Stimulated activated CD8-positive, alpha-beta memory T cell treated with anti-CD3 and anti-CD28 coated beads, Interleukin-7, amount 100 ng/mL, for 48 hours (primary cell): Measurements from ENCODE around the gene RPL27A.

Source experiments
- DNase-seq, 2 donors: peaks; one replicate each; pipeline ENCODE4 v3.0.0-alpha.2; 2020; ENCODE audit warnings: low read depth in 1 of 2; ENCODE audit errors: extremely low read depth in 1 of 2

The RPL27A gene

DNA sequence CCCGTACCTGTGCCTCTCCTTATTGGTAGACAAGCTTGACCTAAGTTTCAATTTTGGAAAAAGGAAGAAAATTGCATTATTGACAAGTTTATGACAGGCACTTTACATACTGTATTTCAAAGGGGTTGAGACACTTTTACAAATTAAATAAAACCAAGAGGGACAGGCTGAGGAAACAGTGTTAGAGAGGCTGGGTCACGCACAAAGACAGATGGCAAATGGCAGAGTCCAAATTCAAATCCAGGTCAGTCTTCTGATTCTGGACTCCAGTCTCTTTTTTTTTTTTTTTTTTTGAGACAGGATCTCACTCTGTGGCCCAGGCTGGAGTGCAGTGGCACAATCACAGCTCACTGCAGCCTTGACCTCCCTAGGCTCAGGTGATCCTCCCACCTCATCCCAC, 10.2 kb upstream of the RPL27A start:
- no peak for DNase-seq

DNA sequence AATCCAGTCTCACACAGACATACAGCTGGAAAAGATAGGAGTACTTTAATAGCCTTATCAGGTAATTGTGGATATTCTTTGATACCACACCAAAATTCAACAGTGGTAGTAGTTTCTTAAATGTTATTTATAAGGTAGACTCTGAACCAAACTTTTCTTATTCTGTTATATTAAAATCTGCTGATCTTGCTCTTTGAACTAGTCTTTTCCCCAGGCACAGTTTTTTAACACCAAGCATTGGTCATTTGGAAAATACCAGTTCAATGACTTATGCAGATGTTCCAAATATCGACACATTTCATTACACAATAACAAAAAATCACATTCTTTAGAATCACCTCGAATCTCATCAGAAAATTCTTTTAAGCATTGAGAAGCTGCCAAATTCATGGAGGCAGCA, 7.7 kb upstream of the RPL27A start:
- no peak for DNase-seq

DNA sequence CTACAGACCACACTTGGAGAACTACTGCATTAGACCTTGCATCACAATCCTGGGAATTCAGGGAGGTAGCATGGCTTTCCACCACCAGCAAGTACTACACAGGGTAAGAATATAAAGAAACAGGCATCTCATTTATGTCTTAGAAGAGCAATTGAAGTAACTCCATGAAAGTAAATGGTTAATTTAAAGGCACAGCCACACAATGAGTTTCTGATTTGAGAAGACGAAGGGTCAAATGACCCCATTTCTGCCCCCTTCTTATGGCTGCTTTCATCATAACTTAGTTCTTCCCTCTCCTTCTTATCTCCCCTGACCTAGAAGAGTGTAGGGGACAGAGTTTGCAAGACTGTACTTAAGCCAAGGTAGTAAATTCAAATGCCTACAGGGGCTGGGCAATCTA, 6.1 kb upstream of the RPL27A start:
- no peak for DNase-seq

DNA sequence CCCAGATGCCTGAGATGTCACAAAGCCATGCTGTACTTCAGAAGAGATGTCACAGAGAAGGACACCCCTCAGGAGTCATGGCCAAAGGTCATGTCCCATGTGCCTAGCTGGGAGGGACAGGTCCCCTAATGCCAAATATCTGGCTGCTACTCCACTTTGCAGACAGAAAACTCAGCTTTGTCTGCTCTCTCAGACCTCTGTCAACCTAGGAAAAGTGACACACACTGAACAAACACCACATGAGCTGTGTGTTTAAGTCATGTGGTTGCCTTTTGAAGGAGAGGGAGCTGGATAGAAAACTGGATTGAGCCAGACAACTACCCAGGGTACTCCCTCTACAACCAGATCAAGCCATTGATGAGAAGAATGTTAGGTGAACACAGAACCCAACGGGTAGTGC, 3.6 kb upstream of the RPL27A start:
- no peak for DNase-seq

DNA sequence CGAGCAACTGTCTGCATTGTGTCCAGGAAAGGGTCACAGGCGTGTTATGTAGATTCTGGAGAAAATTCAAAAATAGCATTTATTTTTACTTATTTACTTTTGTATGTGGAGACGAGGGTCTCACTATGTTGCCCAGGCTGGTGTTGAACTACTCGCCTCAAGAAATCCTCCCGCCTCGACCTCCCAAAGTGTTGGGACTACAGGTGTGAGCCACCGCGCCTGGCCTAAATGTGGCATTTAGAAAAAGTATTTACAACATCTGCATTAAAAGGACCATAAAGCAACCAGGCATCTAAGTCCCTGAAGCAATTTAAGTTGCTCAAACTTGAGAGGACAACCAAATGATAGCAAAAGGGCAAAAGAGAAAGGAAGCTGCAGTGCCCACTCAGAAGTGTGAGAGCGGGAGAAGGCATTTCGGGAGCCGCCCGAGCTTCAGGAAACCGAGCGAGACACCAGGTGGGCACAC, 722 bp upstream of the RPL27A start:
- DNase-seq, result no peak

DNA sequence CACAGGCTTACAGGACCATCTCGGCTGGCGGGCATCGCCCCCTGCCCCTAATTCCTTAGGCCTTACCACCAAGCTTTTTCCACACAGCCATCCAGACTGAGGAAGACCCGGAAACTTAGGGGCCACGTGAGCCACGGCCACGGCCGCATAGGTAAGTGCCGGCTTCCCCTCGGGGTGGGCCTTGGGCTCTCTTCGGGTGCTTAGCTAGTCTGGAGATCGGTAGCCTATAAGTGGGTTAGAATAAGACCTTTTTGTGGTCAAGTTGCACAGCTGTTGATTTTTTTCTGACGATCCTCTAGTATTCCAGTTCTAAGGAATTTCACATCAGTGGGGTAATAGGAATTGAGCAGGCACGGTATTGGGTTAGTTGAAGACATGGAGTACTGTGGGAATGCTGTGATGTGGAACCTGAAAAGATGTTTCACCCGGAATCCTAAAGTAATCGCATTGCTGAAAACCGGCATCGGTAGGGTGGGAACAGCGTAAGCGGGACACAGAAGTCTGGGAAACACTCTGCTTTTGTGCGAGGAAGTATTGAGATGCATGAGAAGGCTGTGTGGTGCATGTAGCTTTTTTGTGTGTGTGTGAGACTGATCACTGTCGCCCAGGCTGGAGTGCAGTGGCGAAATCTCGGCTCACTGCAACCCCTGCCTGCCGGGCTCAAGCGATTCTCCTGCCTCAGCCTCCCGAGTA, 669 bp downstream of the RPL27A start:
- no peak for DNase-seq

DNA sequence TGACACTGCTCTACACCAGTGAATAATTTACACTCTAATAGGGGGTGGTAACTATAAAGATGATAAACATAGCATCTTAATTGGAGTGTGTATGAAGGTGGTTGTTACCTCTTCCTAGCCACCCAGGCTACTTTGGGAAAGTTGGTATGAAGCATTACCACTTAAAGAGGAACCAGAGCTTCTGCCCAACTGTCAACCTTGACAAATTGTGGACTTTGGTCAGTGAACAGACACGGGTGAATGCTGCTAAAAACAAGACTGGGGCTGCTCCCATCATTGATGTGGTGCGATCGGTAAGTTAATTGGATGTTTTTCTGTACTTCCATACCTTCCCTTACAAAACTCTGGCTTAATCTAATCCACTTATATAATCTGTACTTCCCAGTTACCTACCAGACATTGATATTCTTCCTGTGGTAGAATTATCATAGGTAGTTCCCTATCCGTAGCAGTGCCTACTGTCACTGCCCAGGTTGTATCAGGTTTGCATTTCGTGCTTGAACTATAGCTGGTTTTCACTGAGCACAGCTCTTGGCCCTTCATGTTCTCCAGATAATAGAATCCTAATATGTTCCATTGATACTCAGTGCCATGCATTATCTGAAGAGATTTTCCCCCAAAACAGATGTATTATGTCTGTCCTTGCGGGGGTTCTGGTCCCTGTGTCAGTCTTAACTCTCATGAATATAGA, 2.2 kb downstream of the RPL27A start:
- no peak for DNase-seq

DNA sequence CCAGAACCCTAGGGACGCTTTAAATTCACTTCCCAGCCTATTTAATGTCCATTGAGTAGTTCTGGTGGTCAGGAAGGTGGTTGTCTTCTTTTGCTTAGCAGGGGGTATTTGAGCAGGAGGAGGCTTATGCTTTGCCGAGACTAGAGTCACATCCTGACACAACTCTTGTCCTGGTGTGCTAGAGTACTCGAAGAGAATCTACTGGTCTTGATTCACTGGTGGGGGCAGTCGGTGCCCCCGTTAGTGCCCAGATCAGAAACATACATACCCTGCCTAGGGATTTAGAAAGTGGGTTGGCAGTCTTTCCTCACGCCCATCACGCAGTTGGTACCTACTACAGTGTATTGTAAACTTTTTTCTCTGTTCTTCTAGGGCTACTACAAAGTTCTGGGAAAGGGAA, 2.7 kb downstream of the RPL27A start:
- DNase-seq, result no peak

DNA sequence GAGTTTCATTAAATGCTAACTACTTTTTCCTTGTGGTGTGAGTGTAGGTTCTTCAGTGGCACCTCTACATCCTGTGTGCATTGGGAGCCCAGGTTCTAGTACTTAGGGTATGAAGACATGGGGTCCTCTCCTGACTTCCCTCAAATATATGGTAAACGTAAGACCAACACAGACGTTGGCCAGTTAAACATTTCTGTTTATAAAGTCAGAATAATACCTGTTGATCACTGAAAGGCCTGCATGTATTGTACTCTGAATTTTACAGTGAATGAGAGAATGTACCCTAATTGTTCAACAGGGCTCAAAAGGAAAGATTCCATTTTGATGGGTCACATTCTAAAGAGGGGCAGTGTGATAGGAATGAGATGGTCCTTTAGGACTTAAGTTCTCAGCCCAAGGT, 3.2 kb downstream of the RPL27A start:
- DNase-seq, result no peak

DNA sequence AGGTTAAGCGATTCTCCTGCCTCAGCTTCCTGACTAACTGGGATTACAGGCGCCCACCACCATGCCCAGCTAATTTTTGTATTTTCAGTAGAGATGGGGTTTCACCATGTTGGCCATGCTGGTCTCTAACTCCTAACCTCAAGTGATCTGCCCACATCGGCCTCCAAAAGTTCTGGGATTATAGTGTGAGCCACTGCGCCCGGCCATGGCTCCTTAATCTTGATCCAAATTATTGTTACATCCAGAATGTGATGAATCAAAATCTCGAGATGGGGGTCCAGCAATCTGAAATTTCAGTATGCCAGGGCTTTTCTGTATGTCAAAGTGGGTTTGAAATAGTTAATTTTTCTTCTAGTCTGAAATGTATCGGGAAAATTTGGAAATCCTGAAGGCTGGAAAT, 3.7 kb downstream of the RPL27A start:
- DNase-seq, result no peak

DNA sequence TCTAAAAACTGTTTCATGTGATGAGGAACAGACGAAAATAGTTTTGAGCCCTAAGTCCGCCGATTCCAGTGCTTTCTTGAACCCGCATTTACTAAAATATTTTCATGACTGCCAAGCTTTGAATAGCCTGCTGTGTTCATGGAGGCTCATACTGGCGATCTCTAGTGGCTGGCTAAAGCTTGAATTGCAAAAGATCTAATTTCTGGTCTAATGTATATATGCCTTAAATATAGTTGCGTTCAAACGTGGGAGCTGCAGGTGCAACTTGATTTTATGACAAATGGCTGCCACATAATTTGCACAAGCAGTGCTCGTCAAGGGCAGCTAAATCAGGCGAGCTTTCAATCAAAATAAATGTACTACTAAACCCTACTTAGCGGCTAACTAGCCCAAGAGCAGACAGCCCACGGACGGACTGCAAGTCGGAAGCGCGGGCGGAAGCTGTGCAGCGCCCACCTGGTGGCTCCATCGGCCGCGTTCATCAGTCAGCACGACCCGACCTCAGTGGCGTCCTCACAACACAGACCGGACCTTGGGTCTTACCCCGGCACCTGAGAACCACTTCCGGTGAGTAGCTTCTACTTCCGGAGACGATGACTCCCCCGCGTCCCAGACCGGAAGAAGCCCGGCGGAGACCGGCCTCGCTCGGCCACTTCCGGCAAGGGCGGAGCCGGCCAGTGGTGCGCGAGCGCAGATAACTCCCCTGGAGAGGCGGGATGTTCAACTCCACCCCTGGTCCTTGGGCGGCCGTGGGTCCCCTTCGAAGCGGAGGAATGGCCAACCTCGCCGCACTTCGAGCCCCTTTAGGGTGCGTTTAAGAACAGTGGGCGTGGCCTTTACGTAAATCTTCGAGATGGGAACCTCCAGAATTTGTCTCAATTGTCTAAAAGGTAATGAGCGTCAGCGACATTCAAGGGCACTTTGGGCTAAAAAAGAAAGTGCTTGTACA, 6.1 kb downstream of the RPL27A start:
- peak; percentile 86 to 88 for DNase-seq

DNA sequence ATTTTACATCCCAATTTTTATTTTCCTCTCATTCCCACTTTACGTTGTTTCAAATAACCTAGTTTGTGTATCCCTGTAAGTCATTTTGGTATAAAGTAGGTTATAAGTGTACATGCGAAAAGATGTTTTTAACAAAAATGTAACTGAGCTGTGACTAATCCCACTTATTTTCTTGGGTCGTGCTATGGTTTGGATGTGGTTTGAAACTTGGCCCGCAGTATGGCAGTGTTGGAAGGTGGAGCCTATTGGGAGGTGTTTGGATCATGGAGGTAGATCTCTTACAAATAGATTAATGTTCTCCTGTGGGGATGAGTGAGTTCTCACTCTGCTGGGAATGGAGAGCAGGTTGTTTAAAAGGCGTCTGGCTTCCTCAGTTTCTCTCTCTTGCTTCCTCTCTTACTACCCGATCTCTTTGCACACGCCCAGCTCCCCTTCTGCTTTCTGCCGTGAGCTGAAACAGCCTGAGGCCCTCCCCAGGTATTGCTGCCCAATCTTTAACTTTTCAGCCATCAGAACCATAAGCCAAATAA, 7.2 kb downstream of the RPL27A start:
- DNase-seq, result no peak

DNA sequence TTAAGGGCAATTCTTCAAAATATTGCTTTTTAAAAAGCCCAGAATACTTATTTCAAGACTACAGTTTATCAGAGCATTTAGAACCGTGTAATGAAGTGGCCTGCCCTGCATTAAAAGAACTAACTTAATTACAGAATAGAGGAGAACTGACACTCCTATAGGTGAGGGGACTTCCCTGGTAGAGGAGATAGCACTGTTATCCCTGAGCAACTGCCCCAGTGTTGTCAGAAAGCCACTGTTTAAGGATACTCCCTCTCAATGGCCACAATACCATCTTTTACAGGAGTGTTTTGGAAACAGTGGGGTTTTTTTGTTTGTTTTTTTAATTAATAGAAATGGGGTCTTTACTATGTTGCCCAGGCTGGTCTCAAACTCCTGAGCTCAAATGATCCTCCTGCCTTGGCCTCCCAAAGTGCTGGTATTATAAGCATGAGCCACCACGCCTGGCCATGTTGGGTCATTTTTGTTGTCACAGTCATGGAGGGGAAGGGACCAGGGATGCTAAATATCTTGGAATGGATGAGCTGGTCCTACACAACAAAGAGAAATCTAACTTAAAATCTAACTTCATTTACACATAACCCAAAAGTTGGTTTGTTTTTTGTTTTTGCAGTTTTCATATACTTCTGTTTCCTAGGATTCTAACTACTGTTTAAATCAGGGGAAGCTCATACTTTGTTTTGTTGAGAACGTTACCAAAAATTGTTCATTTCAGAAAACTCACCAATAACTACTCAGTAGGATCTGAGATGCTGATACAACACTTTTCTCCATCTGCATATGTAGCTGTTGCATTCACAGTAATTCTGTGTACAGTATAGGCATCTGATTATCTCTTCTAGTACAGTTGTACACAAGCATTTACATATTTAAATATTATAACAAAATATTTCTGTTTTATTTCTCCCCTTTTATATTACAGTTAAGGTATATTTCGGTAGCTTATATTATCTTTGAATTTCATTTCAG, 8.1 kb downstream of the RPL27A start:
- no peak for DNase-seq

DNA sequence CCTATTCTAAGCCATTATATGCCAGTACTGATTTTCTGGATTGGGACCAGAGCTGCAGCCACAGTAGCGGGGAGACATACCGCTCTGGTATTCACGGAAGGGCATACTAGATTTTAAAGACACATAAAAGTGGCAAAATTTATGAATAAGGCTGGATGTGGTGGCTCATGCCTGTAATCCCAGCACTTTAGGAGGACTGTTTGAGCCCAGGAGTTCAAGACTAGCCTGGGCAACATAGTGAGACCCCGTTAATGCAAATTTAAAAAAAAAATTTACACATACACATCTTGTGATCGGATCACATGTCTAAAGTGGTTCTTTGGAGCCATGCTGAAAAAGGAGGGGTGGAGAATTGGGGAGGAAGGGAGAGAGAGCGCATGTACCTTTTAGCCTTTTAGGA, 9.0 kb downstream of the RPL27A start:
- DNase-seq, result no peak

DNA sequence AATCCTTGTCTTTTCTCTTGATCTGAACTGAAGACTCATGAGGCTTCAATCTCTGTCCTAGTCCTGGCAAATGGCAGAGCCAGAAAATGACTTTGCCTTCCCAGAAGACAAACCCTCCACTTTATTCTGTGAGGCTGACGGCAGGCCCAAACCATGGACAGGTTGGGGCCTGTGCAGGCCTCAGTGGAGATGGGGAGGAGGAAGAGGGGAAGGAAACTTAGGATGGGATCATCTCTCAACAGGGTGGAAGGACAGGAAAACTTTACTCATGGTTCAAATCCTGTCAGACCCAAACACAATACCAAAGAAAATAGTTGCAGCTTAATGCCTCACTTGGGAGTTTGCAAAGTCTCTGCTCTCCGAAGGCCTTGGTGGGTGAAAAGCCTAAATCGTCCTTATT, 9.8 kb downstream of the RPL27A start:
- no peak for DNase-seq

DNA sequence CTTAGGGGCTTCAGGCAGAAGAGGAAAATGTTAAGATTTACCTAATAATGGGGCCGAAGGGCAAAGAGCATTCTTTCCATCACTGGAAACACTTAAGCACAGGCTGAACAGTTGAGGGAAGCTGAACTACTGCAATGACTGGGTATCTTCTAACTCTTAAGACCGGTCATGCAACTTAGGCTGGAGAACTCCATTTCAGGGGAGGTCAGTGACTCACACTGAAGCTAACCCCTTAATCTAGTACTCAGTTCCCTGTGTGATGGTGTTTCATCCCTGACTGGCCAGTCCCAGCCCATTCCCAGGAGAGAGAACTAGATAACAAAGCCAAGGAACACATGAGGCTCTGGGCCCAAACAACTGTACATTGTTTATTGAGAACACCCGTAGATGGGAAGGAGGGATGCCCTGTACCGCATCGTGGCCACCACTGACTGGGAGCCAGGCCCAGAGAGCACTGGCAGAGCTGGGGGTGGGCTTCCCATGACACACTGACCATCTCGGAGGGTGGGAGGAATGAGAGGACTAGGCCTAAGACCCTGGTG, 10.5 kb downstream of the RPL27A start:
- no peak for DNase-seq

DNA sequence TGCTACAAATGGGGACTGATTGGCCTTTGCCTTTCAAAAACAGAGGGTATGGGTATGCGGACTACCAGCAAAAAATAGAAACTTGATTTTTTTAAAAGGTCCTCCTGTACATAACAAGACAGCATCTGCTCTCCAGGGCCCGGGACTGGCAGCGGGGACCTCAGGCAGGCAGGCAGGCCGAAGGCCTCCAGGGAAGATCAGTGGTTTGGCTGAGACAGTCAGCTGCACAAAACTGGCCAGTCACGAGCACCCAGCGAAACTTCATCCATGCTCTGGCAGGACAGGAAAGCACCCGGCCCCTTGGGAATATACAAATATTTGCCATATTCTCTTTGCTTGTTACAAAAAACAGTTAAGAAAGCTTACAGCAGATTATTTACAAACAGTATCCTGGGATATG, 11.0 kb downstream of the RPL27A start:
- DNase-seq, result no peak

DNA sequence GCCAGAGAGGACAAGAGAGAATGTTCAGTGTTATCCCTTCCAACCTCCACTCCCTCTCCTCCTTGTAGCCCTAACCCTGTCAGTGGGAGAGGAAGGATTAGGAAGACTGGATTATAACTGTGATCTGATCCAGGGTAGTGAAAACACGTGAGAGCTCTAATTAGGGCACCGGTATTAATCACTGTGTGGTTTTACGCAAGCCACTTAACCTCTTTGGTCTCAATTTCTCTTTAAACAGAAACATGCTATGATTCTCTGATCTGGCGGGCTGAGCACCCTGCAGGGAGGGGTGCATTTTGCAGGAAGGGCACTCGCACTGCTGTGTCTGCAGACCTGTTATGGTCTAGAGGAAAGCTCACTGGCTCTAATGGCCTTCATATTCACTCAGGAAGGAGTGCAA, 11.5 kb downstream of the RPL27A start:
- no peak for DNase-seq

DNA sequence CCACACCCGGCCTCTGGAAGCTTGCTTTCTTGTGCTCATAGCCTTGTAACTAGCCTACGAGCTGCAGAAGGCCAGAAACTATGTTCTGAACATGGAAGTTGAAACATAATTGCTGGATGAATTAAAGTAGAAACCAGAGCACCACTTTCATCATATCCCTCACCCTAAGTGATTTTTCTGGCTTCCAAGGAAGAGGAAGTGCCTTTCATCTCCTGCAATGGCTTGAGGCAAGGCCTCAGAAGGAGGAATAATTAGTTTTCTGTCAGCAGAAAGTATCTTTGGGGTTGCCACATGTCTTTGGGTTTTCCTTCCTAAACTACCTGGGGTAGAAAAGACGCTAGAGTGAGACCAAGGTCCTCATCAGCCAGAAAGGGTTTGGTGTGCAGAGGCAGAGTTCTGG, 14.5 kb downstream of the RPL27A start:
- no peak for DNase-seq

DNA sequence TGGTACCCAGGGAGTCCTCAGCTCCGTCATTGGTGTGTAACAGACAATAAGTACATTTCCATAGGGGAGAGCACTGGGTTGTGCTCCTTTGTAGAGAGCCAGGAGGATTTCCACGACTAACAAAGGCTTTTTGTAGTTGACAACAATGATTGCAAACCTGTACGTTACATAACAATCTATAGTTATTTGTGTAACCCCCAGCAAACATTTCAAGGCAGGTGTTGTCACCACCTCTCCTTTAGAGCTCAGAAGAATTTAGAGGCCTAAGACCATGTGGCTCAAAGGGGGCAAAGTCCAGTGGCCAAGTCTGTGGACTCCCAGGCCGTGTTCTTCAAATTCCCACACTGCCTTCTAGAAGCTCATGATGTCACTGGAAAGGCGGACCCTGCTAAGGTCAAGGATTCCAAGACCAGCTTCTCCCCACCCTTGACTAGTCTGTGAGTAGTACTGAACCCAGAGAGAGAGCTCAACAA, 15.8 kb downstream of the RPL27A start:
- no peak for DNase-seq
